ENCODE measurements around the gene PPP1R14C. TPM values are rescaled to one million over a fixed set of nuclear protein-coding genes. Genes with fewer than 3 reads are reported as not detected.

PPP1R14C gene
- total and polyA plus RNA-seq, 8 donors: 11.7 to 33.6 (median 18.6) TPM

- Histone ChIP-seq H3K27ac (no peak overlapping the region), H3K4me3 (no peak overlapping the region), H3K9me3 (no peaks in the 10 kb centered on the region), H3K4me1 (no peaks in the 10 kb centered on the region), H3K27me3 (no peaks in the 10 kb centered on the region), H3K36me3 (no peaks in the 10 kb centered on the region)
- no peak for TF ChIP-seq CTCF (IDR thresholded peaks at IDR 0.05)
- ATAC-seq (peak; percentile 23), DNase-seq (no peak)
- intact Hi-C loops (cut with DNase I): no loop called here
Observed at GRCh38 chr6:150204705-150205472, 62.0 kb downstream of the PPP1R14C start.

GRCh38 chr6:150207931-150208570 lies 65.2 kb downstream of the PPP1R14C start:
- ATAC-seq: no peak

GRCh38 chr6:150208611-150209352 lies 65.9 kb downstream of the PPP1R14C start:
- Histone ChIP-seq H3K27ac (no peak overlapping the region), H3K9me3 (no peaks in the 10 kb centered on the region), H3K36me3 (no peaks in the 10 kb centered on the region), H3K4me1 (peaks cover 0 to 8% of the 10 kb centered on the region in 2 donors), H3K27me3 (no peaks in the 10 kb centered on the region), H3K4me3 (no peak overlapping the region)
- no peak for DNase-seq
- ATAC-seq: no peak
- intact Hi-C loops (cut with DNase I): no loop called here
- TF ChIP-seq CTCF (IDR thresholded peaks at IDR 0.05): no peak

More at GRCh38 chr6:150207931-150208570, 65.2 kb downstream of the PPP1R14C start:
- no peak for TF ChIP-seq CTCF (IDR thresholded peaks at IDR 0.05)
- Histone ChIP-seq H3K27me3 (no peaks in the 10 kb centered on the region), H3K9me3 (no peaks in the 10 kb centered on the region), H3K4me3 (no peak overlapping the region), H3K36me3 (no peaks in the 10 kb centered on the region), H3K27ac (no peak overlapping the region), H3K4me1 (peaks cover 0 to 8% of the 10 kb centered on the region in 2 donors)
- intact Hi-C loops (cut with DNase I): no loop called here
- no peak for DNase-seq

- Histone ChIP-seq H3K36me3 (no peaks in the 10 kb centered on the region), H3K4me1 (peaks cover 0 to 8% of the 10 kb centered on the region in 2 donors), H3K27me3 (no peaks in the 10 kb centered on the region), H3K4me3 (no peak overlapping the region), H3K9me3 (no peaks in the 10 kb centered on the region), H3K27ac (no peak overlapping the region)
- no peak for ATAC-seq
- DNase-seq: no peak
- TF ChIP-seq CTCF (IDR thresholded peaks at IDR 0.05): no peak
- intact Hi-C loops (cut with DNase I): no loop called here
Observed at GRCh38 chr6:150209415-150209814, 66.6 kb downstream of the PPP1R14C start.
